ENCODE measurements around the gene ANKRD6. TPM values are rescaled to one million over a fixed set of nuclear protein-coding genes. Genes with fewer than 3 reads are reported as not detected.
A peak's percentile ranks its signal among the peaks of the same experiment; 100 is the strongest.

Gene ANKRD6
- total and polyA plus RNA-seq, 11 donors = 3.5 to 14.1 (median 10.2) TPM

- intact Hi-C loops (cut with DNase I) = no loop called here
- WGBS, 4 donors = 93 to 98% (median 96%) methylated on average over 6 of the region's 6 CpGs
These were observed 169.2 kb downstream of the ANKRD6 start for GRCh38 chr6:89602166-89602565.

GRCh38 chr6:89604653-89605052 is 171.7 kb downstream of the ANKRD6 start:
- no peaks in the 10 kb centered on the region for H3K9me3 ChIP-seq
- peaks cover 0 to 11% (median 0%) of the 10 kb centered on the region in 9 donors for H3K36me3 ChIP-seq
- H3K27me3 ChIP-seq = no peaks in the 10 kb centered on the region
- ATAC-seq (no peak), DNase-seq (no peak)
- H3K4me3 ChIP-seq = no peak overlapping the region
- no peak overlapping the region for H3K27ac ChIP-seq
- TF ChIP-seq POLR2A (IDR thresholded peaks at IDR 0.05) (no peak), CTCF (IDR thresholded peaks at IDR 0.05) (no peak)
- H3K4me1 ChIP-seq = peaks cover 0 to 8% (median 0%) of the 10 kb centered on the region in 12 donors
- intact Hi-C loops (cut with DNase I) = no loop called here
- 81 to 87% (median 84%) methylated on average over 5 of the region's 5 CpGs for WGBS, 4 donors

More at GRCh38 chr6:89602166-89602565, 169.2 kb downstream of the ANKRD6 start:
- Histone ChIP-seq H3K36me3 (peaks cover 0 to 11% (median 0%) of the 10 kb centered on the region in 9 donors), H3K27me3 (no peaks in the 10 kb centered on the region), H3K27ac (no peak overlapping the region), H3K9me3 (no peaks in the 10 kb centered on the region), H3K4me1 (peaks cover 0 to 12% (median 0%) of the 10 kb centered on the region in 12 donors), H3K4me3 (no peak overlapping the region)
- TF ChIP-seq CTCF (IDR thresholded peaks at IDR 0.05) = no peak
- TF ChIP-seq POLR2A (IDR thresholded peaks at IDR 0.05) = no peak
- ATAC-seq = no peak
- no peak for DNase-seq

GRCh38 chr6:89605861-89606260 is 172.9 kb downstream of the ANKRD6 start:
- no peaks in the 10 kb centered on the region for H3K4me1 ChIP-seq
- TF ChIP-seq CTCF (IDR thresholded peaks at IDR 0.05) (no peak), POLR2A (IDR thresholded peaks at IDR 0.05) (no peak)
- H3K36me3 ChIP-seq = peaks cover 0 to 11% (median 0%) of the 10 kb centered on the region in 9 donors
- ATAC-seq (no peak), DNase-seq (no peak)
- H3K27me3 ChIP-seq = no peaks in the 10 kb centered on the region
- 90 to 95% (median 93%) methylated on average over 5 of the region's 5 CpGs for WGBS, 4 donors
- intact Hi-C loops (cut with DNase I) = no loop called here
- H3K27ac ChIP-seq = no peak overlapping the region
- H3K4me3 ChIP-seq = no peak overlapping the region
- H3K9me3 ChIP-seq = no peaks in the 10 kb centered on the region

- H3K27ac ChIP-seq = no peak overlapping the region
- H3K9me3 ChIP-seq = no peaks in the 10 kb centered on the region
- TF ChIP-seq POLR2A (IDR thresholded peaks at IDR 0.05) (no peak), CTCF (IDR thresholded peaks at IDR 0.05) (peak; percentile 76 to 92 (median 86))
- DNase-seq = peak; percentile 52 to 87 (median 70)
- peaks cover 0 to 4% (median 0%) of the 10 kb centered on the region in 12 donors for H3K4me1 ChIP-seq
- ATAC-seq = peak; percentile 61 to 85 (median 78)
- H3K36me3 ChIP-seq = peaks cover 0 to 23% (median 0%) of the 10 kb centered on the region in 9 donors
- whole genome bisulfite sequencing, 4 donors = 46 to 54% (median 49%) methylated on average over 11 of the region's 11 CpGs
- H3K27me3 ChIP-seq = no peaks in the 10 kb centered on the region
- intact Hi-C loops (cut with DNase I) = loop anchor here in 8 of 10 donors (1.0 to 5.0 kb wide), 3 partner anchors 177 to 178 kb away; partner anchors contain the start of gene ANKRD6 (in 8 of the 8)
- no peak overlapping the region for H3K4me3 ChIP-seq
These were observed 177.2 kb downstream of the ANKRD6 start for GRCh38 chr6:89610149-89610642.

Measured in heart left ventricle (tissue), 16 donors.